HG02840 (cell line): Measurements from ENCODE around the gene NTMT1.

Experiments used
- ATAC-seq: cut with Tn5 transposase; IDR thresholded peaks from one replicate; pipeline ENCODE4 v1.9.1; 2021; ENCODE audit warnings: mild to moderate bottlenecking, moderate library complexity, moderate number of reproducible peaks; ENCODE audit not compliant: unreplicated experiment, low FRiP score

The NTMT1 gene

GRCh38 chr9:129672702-129673101, 46.7 kb downstream of the NTMT1 start:
- ATAC-seq = no peak

GRCh38 chr9:129673602-129674001, 47.6 kb downstream of the NTMT1 start:
- ATAC-seq = no peak

GRCh38 chr9:129674229-129674628, 48.3 kb downstream of the NTMT1 start:
- ATAC-seq = no peak

- no peak for ATAC-seq
Observed at GRCh38 chr9:129675620-129676019, 49.7 kb downstream of the NTMT1 start.

GRCh38 chr9:129676287-129676686, 50.3 kb downstream of the NTMT1 start:
- ATAC-seq = no peak

- no peak for ATAC-seq
Observed at GRCh38 chr9:129676975-129677374, 51.0 kb downstream of the NTMT1 start.

GRCh38 chr9:129677456-129677855, 51.5 kb downstream of the NTMT1 start:
- ATAC-seq = no peak

- ATAC-seq = no peak
Observed at GRCh38 chr9:129678844-129679243, 52.9 kb downstream of the NTMT1 start.

- no peak for ATAC-seq
Observed at GRCh38 chr9:129679537-129679936, 53.6 kb downstream of the NTMT1 start.

- ATAC-seq = no peak
Observed at GRCh38 chr9:129681924-129682323, 56.0 kb downstream of the NTMT1 start.

- ATAC-seq = no peak
Observed at GRCh38 chr9:129682381-129682780, 56.4 kb downstream of the NTMT1 start.

GRCh38 chr9:129685220-129685932, 59.4 kb downstream of the NTMT1 start:
- ATAC-seq = no peak
